ACC112 (cell line): ENCODE results near the gene SCNN1A.

Source experiments
- H2AFZ ChIP-seq: fragments of 200-600 bp; sonication (generic); one replicate; pipeline ENCODE4 v1.6.0; 2017; ENCODE audit warnings: antibody characterized with exemption, low read length; ENCODE audit not compliant: unreplicated experiment
- H3K27ac ChIP-seq: fragments of 200-600 bp; sonication (generic); 2 replicates; pipeline ENCODE4 v1.5.1; 2014; ENCODE audit warnings: low read depth, mild to moderate bottlenecking, antibody characterized with exemption, low read length, moderate library complexity
- H3K27me3 ChIP-seq: fragments of 200-600 bp; sonication (generic); 2 replicates; pipeline ENCODE4 v1.6.1; 2014; ENCODE audit warnings: mild to moderate bottlenecking, antibody characterized with exemption, low read length, moderate library complexity, mixed read lengths; ENCODE audit not compliant: insufficient read depth
- H3K36me3 ChIP-seq: fragments of 200-600 bp; sonication (generic); 2 replicates; pipeline ENCODE4 v1.6.1; 2016; ENCODE audit warnings: mild to moderate bottlenecking, antibody characterized with exemption, low read length, moderate library complexity, mixed read lengths; ENCODE audit not compliant: insufficient read depth
- H3K4me1 ChIP-seq: fragments of 200-600 bp; sonication (generic); one replicate; pipeline ENCODE4 v1.6.1; 2016; ENCODE audit warnings: low read length, mixed read lengths; ENCODE audit not compliant: insufficient read depth, unreplicated experiment, control insufficient read depth
- H3K4me3 ChIP-seq: fragments of 200-600 bp; sonication (generic); 2 replicates; pipeline ENCODE4 v1.5.1; 2014; ENCODE audit warnings: mild to moderate bottlenecking, low read depth, low read length
- H3K79me2 ChIP-seq: fragments of 200-600 bp; sonication (generic); one replicate; pipeline ENCODE4 v1.6.0; 2016; ENCODE audit warnings: low read length; ENCODE audit not compliant: control insufficient read depth, unreplicated experiment, insufficient read depth

SCNN1A gene

DNA sequence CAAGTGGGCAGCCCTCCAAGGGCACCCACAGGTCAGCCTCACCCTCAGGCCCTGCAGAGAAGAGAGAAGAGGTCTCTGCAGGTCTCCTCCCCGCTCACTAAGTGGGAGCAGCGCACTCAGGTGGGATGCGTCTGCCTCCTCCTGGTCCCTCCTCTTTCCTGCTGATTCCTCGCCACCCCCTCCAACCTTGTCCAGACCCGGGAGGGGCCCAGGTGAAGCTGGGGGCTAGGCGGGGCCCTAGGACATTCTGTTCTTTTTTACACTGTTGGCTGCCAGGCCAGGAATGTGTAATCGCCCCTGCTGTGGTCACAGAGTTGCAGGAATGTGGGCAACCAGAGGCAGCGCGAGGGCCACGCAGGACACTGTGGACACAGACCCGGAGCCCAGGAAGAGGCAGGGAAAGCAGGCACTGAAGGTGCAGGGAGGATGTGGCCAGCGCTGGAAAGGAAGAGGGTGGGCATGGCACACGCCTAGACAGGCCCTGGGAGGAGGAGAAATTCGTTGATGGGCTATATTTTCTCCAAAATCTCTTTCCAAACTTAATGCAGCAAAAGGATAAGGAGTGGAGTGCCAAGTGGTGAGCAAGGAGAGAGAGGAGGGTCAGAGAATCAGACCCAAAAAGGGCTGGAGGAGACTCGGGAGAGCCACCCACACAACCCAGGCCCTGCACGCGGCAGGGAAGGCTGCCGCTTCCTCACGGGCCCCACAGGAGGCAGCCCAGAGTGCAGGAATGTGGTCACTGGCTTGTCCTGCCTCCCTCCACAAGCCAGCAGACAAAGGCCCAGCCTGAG lies 911 bp upstream of the SCNN1A start:
- Histone ChIP-seq H3K36me3 (no peaks in the 10 kb centered on the region), H2AFZ (no peak overlapping the region), H3K4me1 (peaks cover 59% of the 10 kb centered on the region), H3K27ac (peak overlapping the region; percentile 78), H3K27me3 (no peaks in the 10 kb centered on the region), H3K4me3 (peak overlapping the region; percentile 2; the same call in 1 of the 2 replicates), H3K79me2 (no peaks in the 10 kb centered on the region)

DNA sequence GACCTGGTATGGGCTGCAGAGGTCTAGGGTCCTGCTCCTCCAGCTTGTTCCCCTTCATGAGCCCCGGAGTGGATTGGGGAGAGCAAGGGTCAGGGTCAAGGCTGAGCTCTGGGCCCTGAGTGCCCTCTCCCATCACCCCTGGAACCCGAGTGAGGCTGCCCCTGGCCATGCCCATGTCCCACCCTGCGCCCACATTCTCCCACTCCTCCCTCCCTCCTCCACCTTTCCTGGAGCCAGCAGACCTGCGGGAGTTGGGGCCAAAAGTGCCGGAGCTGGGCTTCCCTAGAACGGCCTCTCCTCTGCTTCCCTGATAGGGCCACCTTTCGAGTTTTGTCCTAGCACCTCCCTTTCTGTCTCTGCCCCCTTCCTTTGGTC lies 590 bp downstream of the SCNN1A start:
- Histone ChIP-seq H3K4me1 (peaks cover 73% of the 10 kb centered on the region), H3K79me2 (no peaks in the 10 kb centered on the region), H3K36me3 (no peaks in the 10 kb centered on the region), H3K27ac (no peak overlapping the region), H2AFZ (no peak overlapping the region), H3K4me3 (no peak overlapping the region), H3K27me3 (no peaks in the 10 kb centered on the region)

DNA sequence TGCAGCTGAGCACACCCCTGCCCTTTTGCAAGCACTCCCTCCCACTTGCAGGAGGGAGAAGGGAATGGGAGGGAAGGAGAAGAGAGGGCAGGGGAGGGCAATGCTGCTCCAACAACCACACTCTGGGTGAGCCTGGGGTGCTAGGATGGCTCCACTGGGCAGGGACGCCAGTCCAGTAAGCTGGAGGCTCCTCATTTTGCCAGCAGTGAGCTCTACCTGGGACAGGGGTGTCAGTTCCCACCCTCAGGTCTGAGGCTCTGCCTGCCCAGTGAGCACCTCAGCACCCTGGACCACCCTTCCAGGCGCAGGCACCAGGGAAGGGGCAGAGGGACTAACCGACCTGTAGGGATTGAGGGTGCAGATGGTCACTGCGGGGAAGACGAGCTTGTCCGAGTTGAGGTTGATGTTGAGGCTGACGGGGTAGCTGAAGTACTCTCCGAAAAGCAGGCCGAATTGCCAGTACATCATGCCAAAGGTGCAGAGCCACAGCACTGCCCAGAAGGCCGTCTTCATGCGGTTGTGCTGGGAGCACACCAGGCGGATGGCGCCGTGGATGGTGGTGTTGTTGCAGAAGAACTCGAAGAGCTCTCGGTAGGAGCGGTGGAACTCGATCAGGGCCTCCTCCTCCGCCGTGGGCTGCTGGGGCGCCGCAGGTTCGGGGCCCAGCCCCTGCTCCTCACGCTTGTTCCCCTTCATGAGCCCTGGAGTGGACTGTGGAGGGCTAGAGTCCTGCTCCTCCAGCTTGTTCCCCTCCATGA lies 1.2 kb downstream of the SCNN1A start:
- no peaks in the 10 kb centered on the region for H3K79me2 ChIP-seq
- no peaks in the 10 kb centered on the region for H3K27me3 ChIP-seq
- H2AFZ ChIP-seq = no peak overlapping the region
- H3K4me1 ChIP-seq = peaks cover 73% of the 10 kb centered on the region
- H3K36me3 ChIP-seq = no peaks in the 10 kb centered on the region
- H3K27ac ChIP-seq = no peak overlapping the region
- H3K4me3 ChIP-seq = no peak overlapping the region

DNA sequence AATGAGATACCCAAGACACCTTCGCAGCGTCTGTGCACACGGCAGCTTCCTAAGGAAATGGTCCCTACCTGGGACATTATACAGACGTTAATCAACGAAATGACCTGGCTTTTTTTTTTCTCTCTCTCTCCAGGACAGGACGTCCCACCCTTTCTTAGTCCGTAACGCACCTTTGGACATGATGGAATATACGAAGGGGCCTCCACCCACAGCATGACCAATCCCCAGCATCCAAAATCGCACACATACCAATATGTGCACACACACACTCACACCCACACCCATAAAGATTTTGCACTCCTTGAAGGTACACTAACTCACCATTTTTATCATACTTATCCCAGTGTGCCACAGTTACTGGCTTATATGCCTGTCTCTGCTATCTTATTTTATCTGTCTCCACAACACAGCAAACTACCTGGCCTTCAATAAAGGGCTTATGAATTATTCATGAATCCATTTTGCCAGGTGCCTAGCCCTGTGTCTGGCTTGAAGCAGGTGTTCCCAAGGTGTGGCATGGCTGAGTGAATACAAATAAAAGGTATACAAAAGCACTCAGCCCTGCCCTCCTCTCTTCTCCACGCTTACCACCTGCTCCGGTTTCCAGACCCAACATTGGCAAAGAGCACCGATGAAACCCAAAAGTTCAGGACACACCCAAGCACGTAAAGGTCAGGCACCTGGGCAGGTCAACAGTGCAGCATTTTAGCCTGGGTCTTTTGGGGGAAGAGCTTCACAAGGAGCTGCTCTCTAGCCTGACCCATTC lies 2.2 kb downstream of the SCNN1A start:
- no peak overlapping the region for H2AFZ ChIP-seq
- H3K36me3 ChIP-seq = no peaks in the 10 kb centered on the region
- H3K27ac ChIP-seq = peak overlapping the region; percentile 83
- H3K4me1 ChIP-seq = peaks cover 73% of the 10 kb centered on the region
- no peaks in the 10 kb centered on the region for H3K27me3 ChIP-seq
- H3K79me2 ChIP-seq = no peaks in the 10 kb centered on the region
- H3K4me3 ChIP-seq = peak overlapping the region; percentile 5; the same call in 1 of the 2 replicates

DNA sequence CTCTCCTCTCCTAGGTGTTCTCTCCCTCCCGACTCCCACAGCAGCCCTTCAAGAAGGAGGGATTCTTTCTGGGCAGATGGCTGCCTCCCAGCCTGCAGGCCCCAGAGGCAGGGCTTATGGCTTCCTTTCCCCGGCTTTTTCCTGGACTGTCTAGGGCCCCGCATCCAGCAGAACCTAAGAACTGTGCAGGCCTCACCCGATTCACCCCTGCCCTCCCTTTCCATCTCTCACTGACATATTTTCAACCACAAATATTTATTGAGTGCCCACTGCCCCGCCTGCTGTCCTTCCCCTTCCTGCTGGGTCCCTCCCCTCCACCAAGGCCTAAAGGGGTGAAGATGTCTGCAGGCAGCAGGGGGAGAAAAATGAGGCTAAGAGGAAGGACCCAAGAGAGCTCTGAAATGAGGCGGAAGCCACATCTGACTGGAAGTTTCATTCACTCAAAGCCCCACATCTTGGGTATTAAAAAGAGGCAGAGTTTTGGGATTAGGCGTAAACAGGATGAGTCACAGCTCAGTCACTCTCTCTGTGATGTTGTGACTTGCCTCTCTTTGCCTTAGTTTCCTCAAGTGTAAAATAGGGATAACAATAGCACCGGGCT lies 2.9 kb downstream of the SCNN1A start:
- Histone ChIP-seq H3K27ac (peak overlapping the region; percentile 83), H3K4me1 (peaks cover 70% of the 10 kb centered on the region), H3K4me3 (peak overlapping the region; percentile 48; the same call in 1 of the 2 replicates), H3K79me2 (no peaks in the 10 kb centered on the region), H3K36me3 (no peaks in the 10 kb centered on the region), H3K27me3 (no peaks in the 10 kb centered on the region), H2AFZ (no peak overlapping the region)

DNA sequence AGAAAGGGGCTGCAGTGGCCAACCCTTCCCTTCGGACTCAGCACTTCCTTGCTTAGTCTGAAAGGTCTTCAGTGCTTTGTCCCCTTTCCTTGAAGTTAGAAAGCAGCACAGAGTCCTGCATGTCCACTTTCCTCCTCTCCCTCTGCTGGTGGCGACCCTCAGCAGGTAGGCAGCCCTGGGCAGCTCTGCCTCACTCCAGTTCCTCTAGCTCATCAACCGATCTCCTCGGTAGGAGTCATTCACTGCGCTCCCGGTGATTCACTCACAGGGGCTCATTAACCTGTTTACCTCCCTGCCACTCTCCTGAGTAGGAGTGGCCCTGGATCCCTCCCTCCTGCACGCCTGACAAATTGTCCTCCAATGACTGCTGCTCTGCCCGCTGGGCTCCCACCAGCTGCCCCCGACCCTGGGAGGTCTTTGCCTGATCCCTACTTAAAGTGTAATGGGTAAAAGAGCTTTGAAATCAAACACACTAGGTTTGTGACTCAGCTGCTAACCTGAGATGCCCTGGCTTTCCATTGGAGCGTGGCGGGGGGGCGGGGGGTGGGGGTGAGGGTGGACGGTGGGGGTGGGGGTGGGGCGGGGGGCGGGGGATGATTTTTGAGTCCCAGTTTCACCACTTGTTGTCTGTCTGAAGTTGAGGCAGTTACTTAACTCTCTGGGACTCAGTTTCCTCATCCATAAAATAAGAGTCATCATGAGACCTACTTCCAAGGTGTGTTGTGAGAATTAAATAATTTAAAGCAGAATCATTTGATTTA lies 4.2 kb downstream of the SCNN1A start:
- Histone ChIP-seq H3K79me2 (no peaks in the 10 kb centered on the region), H3K4me3 (no peak overlapping the region), H3K27ac (peak overlapping the region; percentile 83), H3K27me3 (no peaks in the 10 kb centered on the region), H2AFZ (no peak overlapping the region), H3K4me1 (peaks cover 57% of the 10 kb centered on the region), H3K36me3 (no peaks in the 10 kb centered on the region)

DNA sequence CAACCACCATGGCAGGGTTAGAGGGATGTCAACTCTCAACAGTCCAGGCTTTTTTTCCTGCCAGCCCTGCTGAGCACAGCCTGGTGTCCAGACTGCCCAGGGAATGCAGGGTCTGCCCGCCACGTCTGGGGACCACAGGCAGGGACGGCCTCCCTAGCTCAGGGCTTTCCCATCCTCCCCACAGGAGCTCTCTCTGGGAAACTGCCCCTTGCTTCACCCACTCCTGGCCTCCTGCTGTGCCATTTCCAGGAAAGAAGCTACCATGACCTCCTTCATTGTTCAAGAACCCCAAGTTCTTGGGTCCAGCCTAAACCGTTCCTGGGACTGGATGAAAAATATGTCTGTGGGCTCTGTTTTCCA lies 4.8 kb downstream of the SCNN1A start:
- no peaks in the 10 kb centered on the region for H3K79me2 ChIP-seq
- peak overlapping the region; percentile 56 for H3K27ac ChIP-seq
- H3K27me3 ChIP-seq = no peaks in the 10 kb centered on the region
- H3K4me1 ChIP-seq = peaks cover 50% of the 10 kb centered on the region
- H3K4me3 ChIP-seq = no peak overlapping the region
- no peak overlapping the region for H2AFZ ChIP-seq
- H3K36me3 ChIP-seq = no peaks in the 10 kb centered on the region

DNA sequence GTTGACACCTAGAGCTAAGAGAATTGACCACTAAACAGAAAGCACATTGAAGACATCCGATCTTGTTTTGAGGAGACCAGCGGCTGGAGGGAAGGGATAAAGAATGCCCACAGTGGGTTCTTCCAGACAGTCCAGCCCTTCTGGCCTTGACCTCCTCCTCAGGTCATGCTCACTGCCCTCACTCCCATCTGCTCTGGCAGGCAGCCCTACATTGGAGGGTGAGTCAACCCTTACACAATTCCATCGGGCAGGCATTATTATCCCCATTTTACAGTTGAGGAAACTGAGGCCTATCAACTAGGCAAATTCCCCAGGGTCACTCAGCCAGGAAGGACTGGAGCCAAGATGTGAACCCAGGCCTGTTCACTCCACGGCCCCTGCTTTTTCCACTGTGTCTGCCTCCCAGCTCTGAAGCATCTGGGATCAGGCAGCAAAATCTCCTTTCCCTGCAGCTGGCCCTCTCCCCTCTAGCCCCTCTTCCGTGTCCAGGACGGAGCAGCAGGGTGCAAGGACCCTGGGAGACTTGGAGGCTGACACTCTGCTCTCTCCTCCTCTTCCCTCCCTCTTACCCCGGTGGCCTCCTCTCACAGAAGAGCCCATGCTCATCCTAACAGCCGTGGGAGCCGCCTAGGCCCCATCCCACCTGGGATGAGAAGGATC lies 5.3 kb downstream of the SCNN1A start:
- no peaks in the 10 kb centered on the region for H3K27me3 ChIP-seq
- H3K79me2 ChIP-seq = no peaks in the 10 kb centered on the region
- H3K4me3 ChIP-seq = no peak overlapping the region
- H3K27ac ChIP-seq = peak overlapping the region; percentile 56
- H2AFZ ChIP-seq = no peak overlapping the region
- H3K36me3 ChIP-seq = no peaks in the 10 kb centered on the region
- H3K4me1 ChIP-seq = peaks cover 45% of the 10 kb centered on the region

DNA sequence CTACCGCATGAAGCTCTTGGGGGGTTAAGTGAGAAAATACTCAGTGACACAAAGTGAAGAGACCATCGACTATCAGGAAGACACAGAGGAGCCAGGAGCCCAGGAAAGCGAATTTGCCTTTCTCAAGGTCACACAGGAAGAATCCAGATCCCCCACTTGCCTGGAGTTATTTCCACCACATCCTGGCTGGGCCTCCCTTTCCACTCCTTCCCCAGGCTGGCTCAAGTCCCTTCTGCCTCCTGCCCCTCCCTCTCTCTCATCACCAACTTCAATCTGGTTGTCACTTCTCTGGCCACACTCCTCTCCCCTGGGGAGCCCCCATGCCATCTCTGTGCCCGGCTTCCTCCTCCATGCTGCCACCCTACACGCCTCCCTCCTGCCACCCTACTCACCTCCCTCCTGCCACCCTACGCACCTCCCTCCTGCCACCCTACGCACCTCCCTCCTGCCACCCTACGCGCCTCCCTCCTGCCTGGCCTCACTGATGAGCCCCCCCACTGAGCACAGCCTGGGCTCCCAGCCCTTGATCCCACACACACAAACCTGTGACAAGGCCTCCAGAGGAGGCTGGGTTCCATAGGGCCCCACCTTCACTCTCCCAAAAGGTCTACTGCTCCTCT lies 6.3 kb downstream of the SCNN1A start:
- H3K4me1 ChIP-seq = peaks cover 40% of the 10 kb centered on the region
- H3K27ac ChIP-seq = no peak overlapping the region
- H3K36me3 ChIP-seq = no peaks in the 10 kb centered on the region
- H3K27me3 ChIP-seq = no peaks in the 10 kb centered on the region
- no peak overlapping the region for H2AFZ ChIP-seq
- no peak overlapping the region for H3K4me3 ChIP-seq
- H3K79me2 ChIP-seq = no peaks in the 10 kb centered on the region
